Activated CD4-positive, alpha-beta T cell treated with anti-CD3 and anti-CD28 coated beads for 4 hours (primary cell): Measurements from ENCODE around the gene MXRA8.
A peak's percentile ranks its signal among the peaks of the same experiment; 100 is the strongest.

Experiments used
- DNase-seq, 2 donors: peaks; one replicate each; pipeline ENCODE4 v3.0.0-alpha.2; 2020

Gene MXRA8

GRCh38 chr1:1365875-1366698 lies 7.7 kb upstream of the MXRA8 start:
- DNase-seq, result no peak

GRCh38 chr1:1364266-1364665 lies 5.9 kb upstream of the MXRA8 start:
- DNase-seq, result no peak

DNA sequence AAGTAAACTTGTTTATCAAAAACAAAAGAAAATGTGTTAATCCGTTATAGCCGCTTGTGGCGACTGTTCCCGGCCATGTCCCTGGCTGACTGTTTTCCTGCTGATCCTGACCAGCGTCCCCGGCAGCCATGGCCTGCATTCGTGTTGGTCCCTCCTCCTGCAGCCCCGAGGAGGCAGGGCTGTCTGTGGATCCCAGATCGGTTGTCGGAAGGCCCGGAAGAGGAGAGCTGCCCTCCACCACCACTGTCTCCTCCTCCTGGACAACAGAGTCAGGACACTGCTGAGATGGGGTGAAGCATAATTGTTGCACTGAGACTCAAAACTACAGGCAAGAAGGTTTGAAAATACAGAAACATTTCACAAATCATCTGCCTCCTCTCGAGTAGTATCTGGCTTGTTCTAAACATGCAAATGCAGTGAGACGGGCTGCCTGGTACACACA lies 3.6 kb upstream of the MXRA8 start:
- no peak for DNase-seq

GRCh38 chr1:1361233-1361981 lies 3.1 kb upstream of the MXRA8 start:
- no peak for DNase-seq

GRCh38 chr1:1360506-1361169 lies 2.3 kb upstream of the MXRA8 start:
- no peak for DNase-seq

DNA sequence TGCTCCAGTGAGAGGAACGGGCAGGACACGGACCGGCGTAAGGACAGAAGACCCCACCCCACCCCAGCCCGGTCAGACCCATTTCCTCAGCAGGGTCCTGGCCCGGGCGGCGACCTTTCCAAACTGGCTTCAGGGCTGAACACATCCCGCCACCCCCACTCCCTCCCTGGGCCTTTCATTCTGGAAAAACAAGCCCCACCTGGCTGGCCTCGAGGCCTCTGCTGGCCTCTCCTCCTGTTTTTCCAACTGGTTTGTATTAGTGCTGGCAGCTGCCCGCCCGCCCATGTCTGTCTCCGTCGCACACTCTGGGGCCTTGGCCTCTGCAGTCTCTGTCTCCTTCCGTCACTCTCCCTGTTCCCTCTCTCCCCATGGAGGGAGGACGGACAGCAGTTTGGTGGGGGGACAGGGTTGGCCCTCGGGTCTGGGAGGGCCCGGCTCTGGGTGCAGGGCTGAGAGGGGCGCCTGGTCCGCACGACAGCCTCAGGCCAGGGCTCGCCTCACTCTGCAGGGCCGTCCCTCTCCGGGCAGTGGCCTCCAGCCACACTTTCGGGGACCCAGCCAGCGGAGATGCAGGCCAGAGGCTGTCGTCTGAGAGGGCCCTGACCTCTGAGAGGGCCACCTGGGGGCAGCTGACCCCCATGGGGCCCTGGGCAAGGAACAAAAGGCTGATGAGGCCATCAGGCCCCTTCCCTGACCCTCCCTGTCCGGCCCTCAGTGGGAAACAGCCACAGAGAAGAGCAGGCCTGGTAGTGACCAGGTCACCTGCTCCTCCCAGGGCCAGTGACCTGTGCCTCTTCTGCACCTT lies 1.5 kb upstream of the MXRA8 start:
- DNase-seq, result no peak

- no peak for DNase-seq
Measured at GRCh38 chr1:1359308-1359663, 931 bp upstream of the MXRA8 start.

DNA sequence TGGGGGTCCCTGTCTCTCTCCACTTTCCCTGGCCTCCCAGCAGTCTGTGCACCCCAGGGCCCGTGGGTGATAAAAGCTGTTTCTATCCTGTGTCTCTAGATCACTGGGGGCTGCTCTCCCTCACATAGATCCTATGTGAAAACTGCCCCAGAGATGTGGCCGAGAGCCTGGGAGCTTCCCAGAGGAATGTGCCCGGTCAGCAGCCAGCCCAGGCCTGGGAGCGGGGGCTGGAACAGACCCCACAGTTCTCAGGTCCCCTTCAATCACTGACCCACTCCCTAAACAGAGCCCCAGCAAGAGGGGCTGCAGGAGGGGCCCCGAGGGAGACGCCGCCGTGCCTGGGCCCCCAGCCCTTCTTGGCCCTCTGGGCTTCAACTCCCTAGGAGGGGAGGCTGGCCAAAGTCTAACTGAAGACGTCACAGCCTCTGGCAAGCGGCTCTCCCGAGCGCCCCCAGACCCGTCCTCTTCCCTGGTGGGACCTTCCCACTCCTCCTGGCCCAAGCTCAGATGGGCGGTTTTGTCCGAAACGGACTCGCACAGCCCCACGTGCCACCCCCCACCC lies 403 bp downstream of the MXRA8 start:
- DNase-seq, result no peak

GRCh38 chr1:1356796-1357401 lies 1.5 kb downstream of the MXRA8 start:
- no peak for DNase-seq

DNA sequence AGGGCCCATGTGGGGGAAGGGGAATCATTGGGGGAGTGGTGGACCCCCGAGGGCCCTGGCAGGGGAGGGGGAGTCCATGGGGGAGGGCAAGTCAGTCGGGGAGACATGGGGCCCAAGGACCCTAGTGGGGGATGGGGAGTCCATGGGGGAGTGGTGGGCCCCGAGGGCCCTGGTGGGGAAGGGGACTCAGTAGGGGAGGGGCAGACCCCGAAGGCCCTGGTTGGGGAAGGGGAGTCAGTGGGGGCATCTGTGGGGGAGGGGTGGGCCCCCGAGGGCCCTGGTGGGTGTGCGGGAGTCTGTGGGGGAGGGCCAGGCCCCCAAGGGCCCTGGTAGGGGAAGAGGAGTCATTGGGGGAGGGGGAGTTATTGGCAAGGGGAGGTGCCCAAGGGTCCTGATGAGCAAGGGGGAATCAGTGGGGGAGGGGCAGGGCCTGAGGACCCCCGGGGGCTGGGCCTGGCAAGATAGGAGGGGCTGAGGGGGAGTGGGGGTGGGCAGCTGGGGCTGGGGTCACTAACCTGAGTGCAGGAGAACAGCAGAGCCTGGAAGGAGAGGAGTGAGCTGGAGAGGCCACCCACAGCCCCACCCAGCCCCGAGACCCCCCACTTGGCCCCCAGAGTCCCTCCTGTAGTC lies 2.1 kb downstream of the MXRA8 start:
- no peak for DNase-seq

DNA sequence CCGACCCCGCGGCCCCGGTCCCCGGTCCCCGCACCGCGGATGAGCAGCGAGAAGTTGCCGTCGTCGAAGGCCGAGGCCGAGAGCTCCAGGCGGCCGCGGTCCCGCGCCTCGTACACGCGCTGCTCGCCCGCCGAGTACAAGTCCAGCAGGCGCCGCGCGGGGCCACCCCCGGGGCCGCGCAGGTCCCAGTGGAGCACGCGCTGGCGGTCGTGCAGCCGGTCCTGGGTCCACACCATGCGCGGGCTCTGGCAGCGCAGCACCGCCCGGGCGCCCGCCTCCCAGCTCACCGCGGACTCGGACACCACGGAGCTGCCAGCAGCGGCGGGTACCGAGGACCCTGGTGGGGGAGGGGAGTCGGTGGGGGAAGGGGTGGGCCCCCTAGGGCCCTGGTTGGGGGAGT lies 2.9 kb downstream of the MXRA8 start:
- no peak for DNase-seq

DNA sequence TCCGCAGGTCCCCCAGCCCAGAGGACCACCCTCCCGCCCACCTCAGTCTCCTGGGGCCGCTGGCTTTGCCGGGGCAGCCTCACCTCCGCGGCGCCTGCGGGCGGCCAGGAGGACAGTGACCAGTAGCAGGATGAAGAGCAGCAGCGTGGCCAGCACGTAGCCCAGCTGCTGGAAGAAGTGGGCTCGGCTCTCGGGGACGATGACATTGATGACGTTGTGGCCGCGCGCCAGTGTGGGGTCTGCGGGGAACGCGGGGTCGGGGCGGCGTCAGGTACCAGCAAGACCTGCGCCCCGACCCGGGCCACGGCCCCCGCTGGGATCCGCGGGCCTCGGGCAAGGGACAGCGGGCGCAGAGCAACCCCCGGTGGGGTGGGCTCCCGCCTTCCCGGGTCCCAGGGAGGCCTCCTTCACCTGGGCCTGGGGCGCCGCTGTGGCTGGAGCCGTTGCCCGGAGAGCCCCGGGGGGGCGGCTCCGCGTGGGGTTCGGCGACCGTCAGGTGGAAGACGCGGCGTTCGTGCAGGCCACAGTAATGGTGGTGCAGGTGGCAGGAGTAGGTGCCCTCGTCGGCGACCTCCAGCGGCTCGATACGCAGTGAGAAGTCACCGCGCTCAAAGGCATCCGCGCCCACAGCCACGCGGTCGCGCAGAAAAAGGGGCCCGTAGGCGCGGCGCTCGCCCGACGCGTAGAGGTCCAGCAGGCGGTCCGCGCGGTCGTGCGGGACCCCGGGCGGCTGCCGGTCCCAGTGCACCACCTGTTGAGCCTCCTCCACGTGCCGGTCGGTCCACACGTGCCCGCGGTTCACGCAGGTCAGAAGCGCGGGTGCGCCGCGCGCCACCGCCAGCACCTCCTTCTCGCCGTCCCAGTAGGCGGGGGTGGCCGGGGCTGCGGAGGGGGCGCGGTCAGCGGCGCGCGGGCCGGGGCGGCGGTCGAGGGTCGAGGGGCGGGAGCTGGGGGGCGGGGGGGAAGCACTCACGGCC lies 3.8 kb downstream of the MXRA8 start:
- peak in 1 of 2 donors; percentile 26 for DNase-seq

DNA sequence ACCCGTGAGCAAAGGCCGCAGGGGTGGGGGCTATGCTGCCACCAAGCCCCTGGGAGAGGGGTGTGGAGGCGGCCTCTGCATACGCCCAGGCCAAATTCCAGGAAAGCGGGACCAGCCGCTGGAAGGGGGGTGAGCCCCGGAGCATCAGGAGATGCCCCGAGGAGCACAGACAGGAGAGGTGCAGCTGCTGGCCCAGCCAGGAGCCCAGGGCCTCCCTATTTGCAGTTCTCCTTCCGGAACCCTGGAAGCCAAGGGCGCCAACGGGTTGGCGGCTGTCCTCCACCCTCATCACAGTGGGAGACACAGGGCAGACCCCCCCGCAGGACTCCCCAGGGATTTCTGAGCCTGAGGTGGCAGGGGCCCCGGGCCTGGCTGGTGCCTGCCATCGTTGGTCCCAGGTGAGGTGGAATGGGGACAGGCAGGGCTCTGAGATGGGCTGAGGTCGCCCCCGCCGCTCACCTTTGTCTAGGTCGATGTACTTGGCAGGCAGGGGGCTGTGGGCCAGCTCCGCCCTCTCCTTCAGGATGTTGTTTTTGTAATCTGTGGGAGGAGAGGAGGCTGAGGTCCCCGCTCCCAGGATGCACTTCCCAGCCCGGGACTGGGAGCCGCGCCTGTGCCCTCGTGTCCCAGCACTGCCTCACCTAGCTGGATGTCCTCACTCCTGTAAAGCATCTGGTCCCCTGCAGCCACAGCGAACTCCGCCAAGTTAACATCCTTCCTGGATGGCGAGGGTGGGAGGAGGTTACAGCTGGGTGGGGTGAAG lies 4.8 kb downstream of the MXRA8 start:
- DNase-seq, result no peak

DNA sequence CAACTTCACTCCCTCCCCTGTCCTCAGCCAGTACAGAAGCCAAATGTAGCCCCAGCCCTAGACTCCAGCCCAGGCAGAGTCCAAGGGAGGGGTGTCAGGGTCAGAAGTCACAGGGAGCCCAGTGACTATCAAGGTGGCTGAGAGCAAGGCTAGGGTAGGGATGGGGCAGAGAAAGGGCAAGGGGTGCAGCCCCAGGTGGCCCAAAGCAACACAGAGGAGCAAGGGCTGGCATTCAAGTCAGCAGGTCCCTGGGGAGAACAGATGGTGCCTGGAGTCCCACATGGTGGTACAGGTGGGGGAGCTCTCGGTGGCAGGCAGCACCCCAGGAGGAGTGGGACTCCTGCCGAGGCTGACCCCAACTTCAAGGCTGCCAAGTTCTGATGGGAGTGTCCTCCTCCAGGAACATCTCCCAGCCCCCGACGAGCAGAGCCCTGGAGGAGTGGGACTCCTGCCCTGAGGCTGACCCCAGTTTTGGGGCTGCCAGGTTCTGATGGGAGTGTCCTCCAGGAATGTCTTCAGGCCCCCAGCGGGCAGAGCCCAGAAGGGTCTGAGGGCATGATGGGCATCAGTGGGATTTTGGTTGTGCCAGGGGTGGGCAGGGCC lies 5.5 kb downstream of the MXRA8 start:
- DNase-seq, result no peak

- no peak for DNase-seq
Measured at GRCh38 chr1:1351511-1352427, 6.6 kb downstream of the MXRA8 start.

DNA sequence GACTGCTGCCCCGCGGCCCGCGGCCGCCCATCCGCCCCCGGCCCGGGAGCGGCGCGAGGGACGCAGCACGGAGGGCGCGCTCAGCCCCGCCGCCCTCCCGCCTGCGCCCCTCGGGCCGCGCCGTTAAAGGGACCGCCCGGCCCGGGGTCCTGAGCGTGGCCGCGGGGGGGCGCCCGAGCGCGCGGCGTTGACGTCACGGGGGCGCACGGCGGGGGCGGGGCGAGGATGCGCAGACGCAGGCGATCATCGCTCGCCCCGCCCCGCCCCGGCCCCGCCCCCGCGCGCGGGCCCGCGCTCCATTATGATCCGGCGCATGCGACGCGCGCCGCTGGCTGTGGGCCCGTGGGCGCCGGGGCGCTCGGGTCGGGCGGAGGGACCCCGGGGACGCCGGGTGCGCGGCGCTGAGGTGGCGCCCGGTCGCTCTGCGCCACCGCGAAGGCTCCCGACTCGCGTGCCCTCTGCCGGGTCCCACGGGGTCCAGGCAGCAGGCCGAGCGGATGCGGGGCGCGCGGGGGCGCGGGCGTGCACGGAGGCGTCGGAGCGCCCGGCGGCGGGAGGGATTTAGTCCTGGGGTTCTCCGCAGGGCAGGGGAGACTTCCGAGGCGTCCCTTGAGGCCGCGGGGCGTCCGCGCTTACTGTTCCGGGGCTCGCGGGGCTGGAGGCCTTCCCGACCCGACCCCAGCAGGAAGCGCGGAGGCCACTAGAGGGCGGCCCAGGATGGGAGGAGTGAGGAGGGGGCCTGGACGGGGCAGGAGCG lies 8.9 kb downstream of the MXRA8 start, which contains the start of gene DVL1:
TSS of gene DVL1 (minus strand) at position 163 of the 757 bp plus-strand sequence. CDS start 353 bp downstream, outside the sequence.
- DNase-seq, result peak; percentile 66 to 73
